ENCODE data around the gene ABCC11.

ABCC11 gene

DNA sequence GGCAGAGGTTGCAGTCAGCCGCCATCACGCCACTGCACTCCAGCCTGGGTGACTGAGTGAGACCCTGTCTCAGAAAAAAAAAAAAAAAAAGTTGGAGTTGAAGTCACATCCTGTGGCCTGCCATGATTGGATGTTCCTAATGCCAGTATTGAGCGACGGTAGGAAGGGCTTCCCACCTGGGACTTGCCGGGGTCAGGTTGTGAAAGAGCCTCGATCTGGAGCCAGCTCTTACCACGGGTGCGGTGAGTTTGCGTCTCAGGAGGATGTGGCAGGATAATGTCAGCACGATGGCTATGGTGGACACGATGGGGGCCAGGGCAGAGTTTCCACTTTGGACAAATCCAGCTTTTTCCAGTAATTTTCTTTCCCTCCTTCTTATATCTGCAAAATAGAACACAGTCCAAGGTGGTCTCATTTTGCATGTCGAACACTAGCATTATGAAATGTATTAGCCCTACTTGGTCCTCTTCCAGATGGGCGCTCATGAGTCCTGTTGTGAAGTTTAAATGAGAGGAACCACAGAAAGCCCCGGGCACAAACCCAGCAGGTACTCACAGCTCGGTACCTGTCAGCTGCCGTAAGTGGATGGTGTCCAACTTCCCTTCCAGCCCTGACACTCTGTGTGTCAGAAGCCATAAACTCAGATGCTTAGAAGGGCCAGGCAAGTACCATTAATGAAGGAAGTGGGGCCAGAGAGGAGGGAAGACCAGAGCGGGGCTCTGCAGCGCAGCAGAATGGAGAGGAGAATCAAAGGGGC lies 113.7 kb downstream of the ABCC11 start:
- DNase-seq = no peak

DNA sequence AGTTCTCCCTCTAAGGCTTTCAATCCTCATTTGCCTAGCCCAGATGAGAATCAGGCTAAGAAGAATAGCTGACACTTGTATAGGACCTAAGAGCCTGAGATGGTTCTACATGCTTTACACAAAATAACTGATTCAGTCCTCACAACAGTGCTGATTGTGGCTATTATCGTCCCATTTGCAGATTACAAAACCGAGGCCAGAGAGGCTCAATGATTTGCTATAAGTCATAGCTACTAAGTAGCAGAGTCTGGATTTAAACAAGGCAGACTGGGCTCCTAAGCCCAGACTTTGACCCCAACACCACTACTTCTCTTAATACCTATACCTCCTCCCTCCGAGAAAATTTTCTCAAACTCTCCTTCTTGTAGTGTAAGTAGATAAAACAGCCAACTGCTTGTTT lies 114.6 kb downstream of the ABCC11 start:
- no peak for DNase-seq

DNA sequence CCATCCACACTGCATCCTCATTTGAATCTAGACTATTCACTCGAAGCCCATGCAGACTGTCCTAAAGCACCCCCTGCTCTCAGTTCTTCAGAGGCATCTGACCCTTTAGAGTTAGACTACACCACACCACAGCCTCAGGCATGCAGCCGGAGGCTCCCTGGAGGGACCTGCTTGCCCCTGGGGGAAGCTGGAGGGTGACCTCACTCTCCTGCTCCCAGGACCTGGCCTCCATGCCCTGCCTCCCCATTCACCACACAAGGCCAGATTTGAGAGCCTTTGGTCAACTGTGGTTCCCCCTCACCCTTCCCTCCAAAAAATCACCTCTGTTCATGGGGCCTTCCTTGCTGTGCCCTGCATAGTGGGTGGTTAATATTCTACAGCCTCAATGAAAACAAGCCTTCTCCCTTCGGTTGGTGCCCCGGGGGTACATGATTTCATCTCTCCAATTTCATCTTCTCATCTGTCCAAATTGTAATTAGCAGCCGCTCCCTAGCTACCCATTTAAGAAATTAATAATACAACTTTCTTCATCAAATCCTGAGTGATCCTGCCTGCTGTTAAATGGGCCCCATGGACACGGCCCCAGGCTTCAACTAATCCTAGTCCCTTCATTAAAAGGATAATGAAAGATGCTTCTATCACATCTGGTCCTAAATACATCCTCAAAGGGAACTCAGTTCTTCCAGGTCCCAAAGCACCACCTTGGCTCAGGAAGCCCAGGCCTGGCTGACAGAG lies 116.0 kb downstream of the ABCC11 start:
- DNase-seq = no peak

DNA sequence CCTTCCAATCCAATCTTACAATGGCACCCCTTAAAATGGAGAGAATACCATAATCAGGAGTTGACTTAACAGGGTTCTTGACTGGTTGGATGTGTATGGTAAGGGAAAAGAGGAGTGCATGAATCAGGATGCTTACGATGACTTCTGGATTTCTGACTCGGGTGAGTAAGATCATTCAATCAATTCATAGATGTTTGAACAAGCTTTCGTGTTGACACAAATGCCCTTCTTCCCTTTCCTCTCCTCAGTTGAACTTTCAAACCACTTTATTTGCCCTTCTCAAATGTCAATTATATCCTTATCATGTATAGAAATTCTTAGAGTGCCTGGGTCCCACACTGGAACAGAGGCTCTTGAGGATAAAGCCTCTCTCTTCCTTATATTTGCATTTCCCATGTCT lies 117.4 kb downstream of the ABCC11 start:
- no peak for DNase-seq

DNA sequence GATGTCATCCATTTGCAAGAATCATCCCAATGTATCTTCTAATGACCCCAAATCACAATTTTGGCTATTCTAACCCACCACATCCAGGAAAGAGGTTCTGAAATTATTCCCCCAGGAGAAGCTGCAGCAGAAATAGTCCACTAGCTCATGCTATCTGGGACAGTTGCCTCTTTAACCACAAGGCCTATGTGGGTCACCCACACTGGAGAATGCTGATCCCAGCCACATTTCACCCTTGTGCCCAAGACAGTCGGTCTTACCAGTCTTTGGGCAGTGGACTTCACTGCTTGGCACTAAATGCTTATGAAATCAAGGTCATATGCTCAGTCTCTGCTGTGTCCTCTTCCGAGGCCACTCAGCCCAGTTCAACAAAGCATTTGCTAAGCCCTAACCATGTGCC lies 118.6 kb downstream of the ABCC11 start:
- DNase-seq = no peak

DNA sequence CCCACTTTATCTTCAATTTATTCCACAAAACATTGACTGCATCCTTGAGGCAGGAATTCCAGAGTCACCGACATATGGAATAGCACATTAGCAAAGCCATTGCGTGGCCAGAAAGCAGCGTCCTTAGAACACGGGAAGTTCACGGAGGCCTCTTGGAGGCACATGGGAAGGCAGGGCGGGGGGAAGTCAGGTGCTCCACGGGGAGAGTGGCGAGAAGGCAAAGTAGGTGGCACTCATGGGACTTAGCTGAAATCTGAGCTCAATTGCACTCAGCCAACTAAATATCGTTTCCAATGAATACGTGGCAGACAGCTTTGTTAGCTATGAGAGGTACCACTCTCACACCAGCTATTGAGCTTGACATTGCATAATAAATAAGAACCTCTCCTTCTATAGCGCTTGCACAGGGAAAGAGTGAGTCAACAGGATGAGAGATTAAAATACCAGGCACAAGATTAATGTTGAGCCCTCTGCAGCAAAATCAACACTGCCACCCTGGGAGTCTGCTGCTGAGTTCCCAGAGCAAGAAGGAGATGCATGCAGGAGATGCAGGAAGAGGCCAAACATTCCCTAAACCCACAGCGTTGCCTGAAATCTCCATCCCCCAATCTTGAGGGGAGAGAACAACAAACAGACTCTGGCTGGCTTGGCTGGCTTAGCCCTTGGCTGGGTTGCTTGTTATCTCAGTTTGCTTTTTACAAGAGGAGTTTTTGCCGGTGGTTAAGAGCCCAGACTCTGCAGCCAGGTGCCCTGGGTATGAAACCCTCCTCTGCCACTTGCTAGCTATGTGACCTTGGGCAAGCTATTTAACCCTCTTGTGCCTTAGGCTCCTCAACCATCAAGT lies 120.3 kb downstream of the ABCC11 start:
- peak in 7 of 56 donors; percentile 14 to 45 (median 20) for DNase-seq

DNA sequence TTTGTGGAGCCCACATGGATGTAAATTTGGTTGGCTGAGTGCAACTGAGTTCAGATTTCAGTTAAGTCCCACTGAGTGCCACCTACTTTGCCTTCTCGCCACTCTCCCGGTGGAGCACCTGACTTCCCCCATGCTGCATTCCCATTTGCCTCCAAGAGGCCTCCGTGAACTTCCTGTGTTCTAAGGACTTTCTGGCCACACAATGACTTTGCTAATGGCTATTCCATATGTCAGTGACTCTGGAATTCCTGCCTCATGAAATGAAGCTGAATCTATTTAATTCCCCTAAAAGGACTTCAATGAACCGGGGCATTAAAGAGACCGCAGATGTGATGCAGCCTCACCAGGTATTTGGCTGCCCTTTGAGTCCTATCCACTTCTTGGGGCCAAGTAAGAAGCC lies 121.5 kb downstream of the ABCC11 start:
- DNase-seq = no peak

DNA sequence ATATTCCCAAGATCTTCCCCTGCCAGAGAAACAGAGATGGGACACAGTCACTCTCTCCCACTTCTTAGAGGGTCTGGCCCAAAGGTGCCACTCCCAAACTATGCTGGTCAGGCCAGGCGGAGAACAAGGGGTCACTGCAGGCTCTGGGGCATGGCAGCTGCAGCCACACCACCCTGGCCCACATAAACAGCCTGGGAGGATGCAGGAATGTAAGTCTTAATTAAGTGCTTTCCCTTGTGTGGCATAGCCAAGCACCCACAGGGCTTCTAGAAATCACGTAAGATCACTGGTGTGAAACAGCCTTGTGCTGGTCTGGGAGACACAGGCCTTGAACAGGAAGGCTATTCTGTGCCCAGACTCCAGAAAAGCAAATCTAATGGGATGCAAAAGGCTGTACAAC lies 123.1 kb downstream of the ABCC11 start:
- no peak for DNase-seq

DNA sequence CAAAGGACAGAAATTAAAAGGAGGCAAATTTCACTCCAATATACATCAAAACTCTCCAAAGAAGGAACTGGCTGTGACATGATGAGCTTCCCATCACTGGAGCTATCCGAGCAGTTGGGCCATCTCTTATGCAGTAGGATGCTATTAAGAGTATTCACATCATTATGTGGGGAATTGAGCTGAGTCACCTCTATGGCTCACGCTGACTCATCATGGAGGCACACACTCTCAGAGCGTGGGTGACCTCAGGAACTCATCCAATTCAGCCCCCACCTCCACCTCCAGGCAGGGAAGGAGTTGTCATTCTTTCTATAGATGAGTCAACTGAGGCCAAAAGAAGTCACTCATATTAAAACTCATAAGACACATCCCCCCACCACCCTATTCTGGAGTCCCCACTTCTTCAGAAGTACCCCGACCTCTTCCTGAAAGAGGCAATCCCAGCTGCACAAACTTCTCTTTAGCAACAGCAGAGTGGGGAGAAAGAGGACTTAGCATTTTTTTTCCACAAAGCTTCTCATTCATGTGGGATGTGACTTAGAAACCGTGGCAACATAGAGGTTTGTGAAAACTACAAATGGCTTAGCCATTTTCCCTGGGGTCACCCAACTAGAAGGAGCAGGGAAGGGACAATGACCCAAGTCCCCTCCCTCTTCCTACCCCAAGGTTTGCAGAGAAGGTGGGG lies 124.1 kb downstream of the ABCC11 start:
- peak in 42 of 56 donors; percentile 8 to 88 (median 52) for DNase-seq

DNA sequence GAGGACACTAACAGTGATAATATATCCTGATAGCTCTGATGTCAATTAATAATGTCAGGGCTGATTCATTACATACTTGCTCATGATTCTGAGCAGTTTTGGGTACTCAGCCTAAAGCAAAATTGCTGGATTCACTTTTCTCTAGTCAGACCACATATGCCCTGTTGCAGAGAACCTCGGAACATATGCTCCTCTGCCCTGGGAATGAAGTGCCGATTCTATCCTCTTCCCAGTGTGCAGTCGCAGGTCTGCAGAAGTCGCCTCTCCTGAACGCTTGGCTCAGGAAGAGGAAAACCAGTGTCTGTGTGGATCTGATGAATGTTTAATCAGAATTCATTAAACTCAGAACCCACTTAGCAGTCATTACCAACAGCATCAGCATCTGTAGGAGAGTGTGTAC lies 126.1 kb downstream of the ABCC11 start:
- no peak for DNase-seq

DNA sequence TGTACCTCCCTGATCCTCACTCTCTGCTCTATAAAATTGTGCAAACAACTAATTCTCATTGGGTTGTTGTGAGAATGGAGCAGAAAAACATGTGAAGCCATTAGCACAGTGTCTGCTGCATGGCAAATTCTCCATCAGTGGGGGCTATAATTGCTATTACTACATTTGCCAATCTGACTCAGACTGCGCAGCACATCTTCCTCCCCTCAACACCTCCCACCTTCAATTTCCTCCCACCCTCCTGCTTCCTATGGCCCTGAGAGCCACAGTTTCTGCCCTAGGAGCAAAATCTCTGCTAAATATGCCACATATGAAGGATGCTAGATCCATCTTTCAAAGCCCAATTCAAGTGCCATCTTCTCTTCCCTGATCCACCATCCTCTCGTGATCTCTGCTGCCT lies 128.5 kb downstream of the ABCC11 start:
- peak in 12 of 56 donors; percentile 4 to 48 (median 26) for DNase-seq

DNA sequence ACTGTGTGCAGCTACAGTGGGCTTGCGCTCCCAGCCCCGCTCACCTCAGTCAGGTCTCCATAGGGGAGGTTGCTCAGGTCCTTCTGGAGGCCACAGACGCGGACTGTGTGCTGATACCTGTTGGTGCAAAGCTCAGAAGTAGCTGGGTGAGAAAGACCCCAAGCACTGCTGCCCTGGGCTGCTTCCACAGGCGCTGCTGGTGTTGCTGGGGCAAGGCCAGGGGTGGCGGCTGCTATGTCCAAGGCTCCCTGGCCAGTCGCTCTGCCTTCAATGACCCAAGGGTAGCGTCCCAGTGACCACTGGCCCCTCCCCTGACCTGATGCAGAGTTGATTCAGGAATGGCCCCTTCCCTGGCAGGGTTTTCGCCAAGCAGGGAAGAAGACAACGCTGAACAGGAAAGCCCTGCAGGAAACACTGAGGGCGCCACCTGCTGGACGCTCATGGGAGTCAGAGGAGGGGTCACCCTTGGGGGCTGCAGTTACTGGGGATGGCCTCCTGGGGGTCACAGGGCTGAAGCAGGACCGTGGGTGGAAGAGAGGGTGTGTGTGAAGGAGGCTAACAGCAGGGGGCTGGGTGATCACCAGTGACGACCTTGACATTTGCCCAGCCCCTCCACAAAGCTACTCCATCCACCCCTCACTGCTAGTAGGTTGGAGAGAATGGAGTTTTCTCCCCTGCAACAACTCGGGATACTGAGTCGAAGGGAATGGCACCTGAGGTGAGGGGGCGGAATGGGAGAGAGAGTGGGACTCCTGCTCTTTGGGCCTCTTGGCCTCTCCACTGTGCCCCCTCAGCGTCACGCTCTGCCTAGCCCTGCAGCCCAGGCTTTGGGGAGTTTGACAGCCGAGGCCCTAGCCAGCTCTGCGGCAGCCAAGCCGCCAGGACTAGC lies 129.9 kb downstream of the ABCC11 start:
- DNase-seq = peak in 23 of 56 donors; percentile 2 to 63 (median 15)
